CD4-positive, alpha-beta memory T cell (primary cell): ENCODE data around the gene ZKSCAN5. TPM values are rescaled to one million over a fixed set of nuclear protein-coding genes. Genes with fewer than 3 reads are reported as not detected.

ENCODE experiments used
- CTCF ChIA-PET: fragments of 350-600 bp; sonication (Branson Sonifier 250); formaldehyde crosslinking; loops from one replicate; lab custom pipeline; 2021; ENCODE audit warnings: inconsistent platforms; ENCODE audit not compliant: partially characterized antibody; lab: Charles Lee
- POLR2A ChIA-PET: fragments of 350-600 bp; sonication (Branson Sonifier 250); formaldehyde crosslinking; loops from one replicate; lab custom pipeline; 2021; ENCODE audit not compliant: partially characterized antibody; lab: Charles Lee
- DNase-seq, 5 donors: peaks; one replicate each; pipeline versions ENCODE4 v3.0.0 to v3.0.0-alpha.2; 2020 to 2022; ENCODE audit warnings: mixed read lengths in 1 of 5
- H3K27ac ChIP-seq: one replicate; pipeline ENCODE4 v1.7.0; 2013; ENCODE audit warnings: low read depth, low read length
- H3K27me3 ChIP-seq: 2 replicates; pipeline ENCODE4 v1.7.0; 2013; ENCODE audit warnings: mild to moderate bottlenecking, low read length, moderate library complexity; ENCODE audit not compliant: insufficient read depth
- H3K36me3 ChIP-seq: 2 replicates; pipeline ENCODE4 v1.7.0; 2013; ENCODE audit warnings: mild to moderate bottlenecking, low read length, moderate library complexity; ENCODE audit not compliant: insufficient read depth
- H3K4me1 ChIP-seq: 2 replicates; pipeline ENCODE4 v1.7.0; 2013; ENCODE audit warnings: mild to moderate bottlenecking, low read length, moderate library complexity; ENCODE audit not compliant: insufficient read depth
- H3K4me3 ChIP-seq, 2 donors: one replicate each; pipeline ENCODE4 v1.7.0; 2013; ENCODE audit warnings: low read length in 2 of 2, mild to moderate bottlenecking in 1 of 2
- H3K9me3 ChIP-seq, 2 donors: one replicate each; pipeline ENCODE4 v1.7.0; 2013; ENCODE audit warnings: low read length in 2 of 2, control low read depth in 1 of 2; ENCODE audit not compliant: control insufficient read depth in 1 of 2
- H3K27ac Mint-ChIP-seq, 7 donors: one replicate each; pipeline ENCODE4 v1.8.0; 2020 to 2021; ENCODE audit warnings: mixed read lengths in 7 of 7, mild to moderate bottlenecking in 6 of 7, inconsistent platforms in 3 of 7, moderate library complexity in 3 of 7
- H3K27me3 Mint-ChIP-seq, 2 donors: one replicate each; pipeline ENCODE4 v1.8.0; 2020 to 2021; ENCODE audit warnings: mixed read lengths in 2 of 2
- H3K36me3 Mint-ChIP-seq, 2 donors: one replicate each; pipeline ENCODE4 v1.8.0; 2020 to 2021; ENCODE audit warnings: mixed read lengths in 2 of 2, inconsistent platforms in 1 of 2, mild to moderate bottlenecking in 1 of 2
- H3K4me1 Mint-ChIP-seq, 4 donors: one replicate each; pipeline ENCODE4 v1.8.0; 2020 to 2021; ENCODE audit warnings: mixed read lengths in 4 of 4, mild to moderate bottlenecking in 1 of 4
- H3K4me3 Mint-ChIP-seq, 8 donors: one replicate each; pipeline ENCODE4 v1.8.0; 2020 to 2021; ENCODE audit warnings: mixed read lengths in 8 of 8, mild to moderate bottlenecking in 7 of 8, moderate library complexity in 6 of 8, inconsistent platforms in 3 of 8
- H3K9me3 Mint-ChIP-seq, 8 donors: one replicate each; pipeline ENCODE4 v1.8.0; 2020 to 2021; ENCODE audit warnings: mixed read lengths in 8 of 8, mild to moderate bottlenecking in 5 of 8, inconsistent platforms in 3 of 8, moderate library complexity in 1 of 8
- intact Hi-C: fragments of 100-400 bp; cut with micrococcal nuclease; formaldehyde crosslinking; loops from one replicate; pipeline ENCODE4 v1.15.1; 2023
- polyA plus RNA-seq, 2 donors: library from polyadenylated mRNA; unstranded; fragments of 300-500 nt; fragmentation: Illumina TruSeq; gene quantifications; one replicate each; pipeline ENCODE4 v1.2.3, GENCODE V29; 2021
- total RNA-seq, 2 experiments: library from RNA; stranded (reverse); gene quantifications; one replicate each; pipeline ENCODE4 v1.2.3, GENCODE V29; 2021

The ZKSCAN5 gene
- total and polyA plus RNA-seq, 4 experiments from 2014 or later, result 2.5 to 9.3 (median 7.9) TPM

GRCh38 chr7:99460651-99461050, 43.8 kb upstream of the ZKSCAN5 start:
- intact Hi-C loops, result no loop called here
- POLR2A ChIA-PET, result no interaction called here
- H3K4me3 Mint-ChIP-seq, result peak overlapping the region in 1 of 8 donors; percentile 6

GRCh38 chr7:99461221-99461620, 43.2 kb upstream of the ZKSCAN5 start:
- no peaks in the 10 kb centered on the region for H3K9me3 ChIP-seq
- no peaks in the 10 kb centered on the region for H3K27me3 ChIP-seq
- peaks cover 24 to 59% (median 40%) of the 10 kb centered on the region in 4 donors for H3K4me1 Mint-ChIP-seq
- peaks cover 30 to 59% of the 10 kb centered on the region in 2 donors for H3K36me3 Mint-ChIP-seq
- peaks cover 40% of the 10 kb centered on the region for H3K36me3 ChIP-seq
- peaks cover 49% of the 10 kb centered on the region for H3K4me1 ChIP-seq
- intact Hi-C loops, result no loop called here
- no peak overlapping the region for H3K4me3 Mint-ChIP-seq
- ChIA-PET POLR2A (no interaction called here), CTCF (no interaction called here)
- no peak overlapping the region for H3K27ac Mint-ChIP-seq
- H3K4me3 ChIP-seq, result no peak overlapping the region
- H3K27ac ChIP-seq, result no peak overlapping the region
- no peaks in the 10 kb centered on the region for H3K27me3 Mint-ChIP-seq
- H3K9me3 Mint-ChIP-seq, result no peaks in the 10 kb centered on the region
- DNase-seq, result no peak

More at GRCh38 chr7:99460651-99461050, 43.8 kb upstream of the ZKSCAN5 start:
- Histone ChIP-seq H3K27me3 (no peaks in the 10 kb centered on the region), H3K9me3 (no peaks in the 10 kb centered on the region), H3K27ac (no peak overlapping the region), H3K4me3 (no peak overlapping the region), H3K4me1 (peaks cover 47% of the 10 kb centered on the region), H3K36me3 (peaks cover 41% of the 10 kb centered on the region)
- no peak for DNase-seq
- Mint-ChIP-seq H3K36me3 (peaks cover 30 to 59% of the 10 kb centered on the region in 2 donors), H3K4me1 (peaks cover 21 to 53% (median 36%) of the 10 kb centered on the region in 4 donors), H3K9me3 (no peaks in the 10 kb centered on the region), H3K27me3 (no peaks in the 10 kb centered on the region), H3K27ac (peak overlapping the region in 3 of 7 donors; percentile 30 to 86 (median 68))
- CTCF ChIA-PET, result no interaction called here

- DNase-seq, result no peak
- peaks cover 19 to 52% (median 30%) of the 10 kb centered on the region in 4 donors for H3K4me1 Mint-ChIP-seq
- Histone ChIP-seq H3K36me3 (peaks cover 6% of the 10 kb centered on the region), H3K4me3 (peak overlapping the region; percentile 78 to 83), H3K4me1 (peaks cover 47% of the 10 kb centered on the region), H3K9me3 (no peaks in the 10 kb centered on the region), H3K27me3 (no peaks in the 10 kb centered on the region), H3K27ac (peak overlapping the region; percentile 78)
- no peaks in the 10 kb centered on the region for H3K9me3 Mint-ChIP-seq
- peaks cover 8 to 22% of the 10 kb centered on the region in 2 donors for H3K36me3 Mint-ChIP-seq
- peak overlapping the region; percentile 79 to 98 (median 95) for H3K27ac Mint-ChIP-seq
- peak overlapping the region; percentile 90 to 97 (median 96) for H3K4me3 Mint-ChIP-seq
- intact Hi-C loops, result no loop called here
- no peaks in the 10 kb centered on the region for H3K27me3 Mint-ChIP-seq
- ChIA-PET POLR2A (interaction anchor here (0.7 to 3.8 kb wide), 9 partner anchors 15 to 151 kb away, joined by 3 to 17 read pairs (median 4); partner anchors contain the start of genes BUD31, CPSF4, PTCD1 and ZKSCAN5), CTCF (interaction anchor here (1.0 to 1.6 kb wide), 2 partner anchors 27 to 100 kb away, joined by 4 read pairs; no protein-coding TSS in a partner anchor)
These were observed 39.1 kb upstream of the ZKSCAN5 start for GRCh38 chr7:99465421-99465768.

DNA sequence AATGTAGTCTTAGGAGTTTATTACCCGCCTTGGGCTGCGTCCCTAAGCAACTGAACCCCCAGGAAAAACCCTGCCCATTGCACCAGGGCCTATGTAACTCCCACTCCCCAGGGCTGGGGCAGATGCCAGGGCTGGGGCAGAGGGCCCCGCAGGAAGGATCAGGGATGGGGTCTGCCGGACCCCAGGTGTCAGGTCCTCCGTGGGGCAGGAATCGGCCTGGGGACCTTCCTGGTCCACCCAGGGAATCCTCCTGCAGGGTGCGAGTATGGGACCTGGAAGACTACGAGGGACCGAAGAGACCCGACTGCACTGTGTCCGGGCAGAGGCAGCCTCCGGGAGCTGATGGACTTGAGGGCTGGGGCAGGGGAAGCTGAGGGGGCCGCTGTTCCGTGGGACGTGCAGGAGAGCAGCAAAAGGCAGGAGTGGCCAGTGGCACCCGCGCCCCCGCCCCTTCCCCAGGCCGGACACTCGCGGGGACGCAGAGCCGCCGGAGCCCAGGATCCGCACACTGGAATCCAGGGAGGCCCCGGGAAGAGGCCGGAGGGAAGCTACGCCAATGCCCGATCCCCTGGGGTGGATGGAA, 36.0 kb upstream of the ZKSCAN5 start:
- CTCF ChIA-PET, result no interaction called here
- no peaks in the 10 kb centered on the region for H3K36me3 ChIP-seq
- intact Hi-C loops, result no loop called here
- H3K4me3 ChIP-seq, result no peak overlapping the region
- Mint-ChIP-seq H3K4me1 (peaks cover 24 to 43% (median 32%) of the 10 kb centered on the region in 4 donors), H3K36me3 (peaks cover 8 to 21% of the 10 kb centered on the region in 2 donors), H3K9me3 (no peaks in the 10 kb centered on the region), H3K27me3 (no peaks in the 10 kb centered on the region), H3K4me3 (peak overlapping the region in 2 of 8 donors; percentile 9 to 41), H3K27ac (no peak overlapping the region)
- DNase-seq, result no peak
- no peak overlapping the region for H3K27ac ChIP-seq
- H3K4me1 ChIP-seq, result peaks cover 29% of the 10 kb centered on the region
- no peaks in the 10 kb centered on the region for H3K9me3 ChIP-seq
- H3K27me3 ChIP-seq, result no peaks in the 10 kb centered on the region
- POLR2A ChIA-PET, result interaction anchor here (1.7 kb wide), 1 partner anchor 90 kb away, joined by 7 read pairs; the partner anchor contains the start of gene ZNF655

DNA sequence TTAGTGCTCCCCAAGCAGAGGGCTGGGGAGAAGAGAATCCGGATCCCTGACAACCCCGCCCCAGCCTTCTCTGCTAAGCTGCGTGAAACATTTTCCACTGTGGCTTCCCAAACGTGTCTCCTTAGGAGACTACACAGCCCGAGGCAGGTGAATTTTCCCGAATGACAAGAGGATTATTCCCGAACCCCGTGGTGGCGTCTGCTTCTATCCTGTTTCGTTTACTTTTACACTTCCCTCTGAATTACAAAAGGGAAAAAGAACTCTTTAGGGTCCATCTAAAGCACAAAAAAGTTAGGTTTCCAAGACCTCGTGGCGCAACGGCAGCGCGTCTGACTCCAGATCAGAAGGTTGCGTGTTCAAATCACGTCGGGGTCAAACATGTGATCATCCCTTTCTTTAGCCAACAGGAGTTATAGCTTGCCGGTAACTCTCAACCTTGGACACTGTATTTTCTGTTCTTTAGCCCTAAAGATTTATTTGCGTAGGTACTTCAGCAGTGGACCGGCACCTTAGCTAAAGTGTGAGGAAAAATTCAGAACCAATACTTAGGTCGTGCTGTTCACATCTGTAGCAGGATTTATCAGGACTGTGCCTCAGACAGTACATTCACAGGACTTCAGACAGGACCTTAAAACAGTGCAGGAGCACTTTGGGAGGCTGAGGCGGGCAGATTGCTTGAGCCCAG, 34.9 kb upstream of the ZKSCAN5 start:
- Histone ChIP-seq H3K36me3 (no peaks in the 10 kb centered on the region), H3K27me3 (no peaks in the 10 kb centered on the region), H3K27ac (no peak overlapping the region), H3K4me1 (peaks cover 29% of the 10 kb centered on the region), H3K9me3 (no peaks in the 10 kb centered on the region), H3K4me3 (no peak overlapping the region)
- Mint-ChIP-seq H3K4me1 (peaks cover 19 to 44% (median 29%) of the 10 kb centered on the region in 4 donors), H3K4me3 (peak overlapping the region in 2 of 8 donors; percentile 25 to 60), H3K27me3 (no peaks in the 10 kb centered on the region), H3K27ac (peak overlapping the region in 2 of 7 donors; percentile 47 to 77), H3K9me3 (no peaks in the 10 kb centered on the region), H3K36me3 (peaks cover 3 to 16% of the 10 kb centered on the region in 2 donors)
- POLR2A ChIA-PET, result interaction anchor here (1.0 to 1.7 kb wide), 2 partner anchors 31 to 89 kb away, joined by 3 to 7 read pairs; partner anchors contain the start of genes PTCD1 and ZNF655
- intact Hi-C loops, result loop anchor here (5.0 kb wide), 1 partner anchor 633 kb away; the partner anchor contains the start of genes AP4M1 and MCM7
- no peak for DNase-seq
- CTCF ChIA-PET, result no interaction called here

DNA sequence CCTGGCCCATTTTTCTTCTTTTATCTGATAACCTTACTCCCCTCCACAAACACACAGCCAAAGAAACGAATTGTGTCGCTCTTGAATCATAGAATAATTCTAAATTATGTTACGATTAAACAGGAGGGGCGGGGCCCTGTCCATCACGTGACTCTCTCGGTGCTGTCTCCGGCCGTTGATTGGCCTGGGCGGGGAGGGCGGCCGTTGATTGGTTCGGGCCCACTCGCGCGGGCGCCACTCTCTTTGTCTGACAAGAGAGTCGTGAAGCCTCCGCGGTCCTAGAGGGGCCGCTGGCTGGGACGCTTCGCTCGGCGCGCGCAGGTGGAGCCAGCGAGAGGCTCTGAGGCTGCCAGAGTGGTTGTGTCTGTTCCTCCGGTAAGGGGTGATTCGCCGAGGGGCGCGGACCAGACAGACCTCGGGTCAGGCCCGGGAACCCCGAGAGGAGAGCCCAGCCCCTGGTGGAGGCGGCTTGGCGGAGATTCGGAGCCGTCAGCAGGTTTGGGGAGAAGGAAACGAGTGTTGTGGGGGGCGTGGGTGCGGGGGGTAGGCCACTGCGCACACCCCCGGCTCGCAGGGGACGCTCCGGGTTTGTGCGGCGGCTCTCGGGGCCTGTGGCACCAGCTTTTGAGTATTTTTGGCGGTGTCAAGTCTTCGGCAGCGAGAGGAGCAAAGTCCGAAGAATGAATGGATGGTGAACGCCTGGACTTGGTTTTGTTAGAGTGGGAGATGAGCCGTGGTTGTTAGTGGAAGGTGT, 31.7 kb upstream of the ZKSCAN5 start, which contains the start of gene ZNF789:
ZNF789 (plus strand) TSS at position 330 of the 754 bp plus-strand sequence. CDS start 3,567 bp downstream, outside the sequence.
- peak; percentile 94 to 99 (median 95) for DNase-seq
- H3K4me3 ChIP-seq, result peak within 1 kb of the TSS; percentile 90 to 93
- no peaks in the 10 kb centered on the region for H3K9me3 Mint-ChIP-seq
- no peaks in the 10 kb centered on the region for H3K9me3 ChIP-seq
- CTCF ChIA-PET, result interaction anchor here (0.8 to 1.4 kb wide), 3 partner anchors 25 to 64 kb away, joined by 3 to 5 read pairs (median 4); partner anchors contain the start of genes BUD31, PDAP1 and ZNF394
- no peaks in the 10 kb centered on the region for H3K27me3 Mint-ChIP-seq
- H3K4me1 ChIP-seq, result peaks cover 14% of the 10 kb centered on the region
- intact Hi-C loops, result loop anchor here (1.0 to 5.0 kb wide), 8 partner anchors 28 to 630 kb away; partner anchors contain the start of genes AP4M1, BUD31, CPSF4 and FAM200A
- H3K36me3 Mint-ChIP-seq, result peaks cover 5 to 9% of the 10 kb centered on the region in 2 donors
- H3K4me3 Mint-ChIP-seq, result peak within 1 kb of the TSS; percentile 92 to 99 (median 96)
- H3K27ac ChIP-seq, result peak within 1 kb of the TSS; percentile 80
- H3K27ac Mint-ChIP-seq, result peak within 1 kb of the TSS; percentile 90 to 98 (median 95)
- peaks cover 17 to 49% (median 31%) of the 10 kb centered on the region in 4 donors for H3K4me1 Mint-ChIP-seq
- no peaks in the 10 kb centered on the region for H3K36me3 ChIP-seq
- POLR2A ChIA-PET, result interaction anchor here (0.7 to 2.1 kb wide), 12 partner anchors 13 to 1417 kb away, joined by 3 to 25 read pairs (median 4); partner anchors contain the start of genes BUD31, PDAP1, UFSP1 and ZKSCAN5
- H3K27me3 ChIP-seq, result no peaks in the 10 kb centered on the region
